ENCODE data around the gene DOCK1. TPM values are rescaled to one million over a fixed set of nuclear protein-coding genes. Genes with fewer than 3 reads are reported as not detected.

The DOCK1 gene
- total RNA-seq, 2 donors from 2014 or later, result 41.2 to 56.0 TPM

- TF ChIP-seq POLR2AphosphoS5 (IDR thresholded peaks at IDR 0.05) (no peak), POLR2A (IDR thresholded peaks at IDR 0.05) (no peak)
- TF ChIP-seq, protein P1, sequence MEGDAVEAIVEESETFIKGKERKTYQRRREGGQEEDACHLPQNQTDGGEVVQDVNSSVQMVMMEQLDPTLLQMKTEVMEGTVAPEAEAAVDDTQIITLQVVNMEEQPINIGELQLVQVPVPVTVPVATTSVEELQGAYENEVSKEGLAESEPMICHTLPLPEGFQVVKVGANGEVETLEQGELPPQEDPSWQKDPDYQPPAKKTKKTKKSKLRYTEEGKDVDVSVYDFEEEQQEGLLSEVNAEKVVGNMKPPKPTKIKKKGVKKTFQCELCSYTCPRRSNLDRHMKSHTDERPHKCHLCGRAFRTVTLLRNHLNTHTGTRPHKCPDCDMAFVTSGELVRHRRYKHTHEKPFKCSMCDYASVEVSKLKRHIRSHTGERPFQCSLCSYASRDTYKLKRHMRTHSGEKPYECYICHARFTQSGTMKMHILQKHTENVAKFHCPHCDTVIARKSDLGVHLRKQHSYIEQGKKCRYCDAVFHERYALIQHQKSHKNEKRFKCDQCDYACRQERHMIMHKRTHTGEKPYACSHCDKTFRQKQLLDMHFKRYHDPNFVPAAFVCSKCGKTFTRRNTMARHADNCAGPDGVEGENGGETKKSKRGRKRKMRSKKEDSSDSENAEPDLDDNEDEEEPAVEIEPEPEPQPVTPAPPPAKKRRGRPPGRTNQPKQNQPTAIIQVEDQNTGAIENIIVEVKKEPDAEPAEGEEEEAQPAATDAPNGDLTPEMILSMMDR (IDR thresholded peaks at IDR 0.05), result no peak
These were observed 509.9 kb downstream of the DOCK1 start for GRCh38 chr10:127415116-127415515.

GRCh38 chr10:127415901-127416581, 510.8 kb downstream of the DOCK1 start:
- no peak for DNase-seq (ENCODE audit: low spot score)
- Histone ChIP-seq H3K4me1 (replicated peaks) (no peaks in the 10 kb centered on the region), H3K9me3 (no peaks in the 10 kb centered on the region), H3K27me3 (replicated peaks; ENCODE audit: insufficient read depth) (no peaks in the 10 kb centered on the region), H3K4me3 (no peak overlapping the region), H3K27ac (no peak overlapping the region), H3K36me3 (peaks cover 0 to 13% of the 10 kb centered on the region in 2 donors)
- intact Hi-C loops (cut with DNase I), result no loop called here
- 86% methylated on average over 12 of the region's 12 CpGs for WGBS
- TF ChIP-seq POLR2A (IDR thresholded peaks at IDR 0.05) (no peak), POLR2AphosphoS5 (IDR thresholded peaks at IDR 0.05) (no peak)
- TF ChIP-seq, protein P1 (IDR thresholded peaks at IDR 0.05), result no peak

More at GRCh38 chr10:127415116-127415515, 509.9 kb downstream of the DOCK1 start:
- 85% methylated on average over 9 of the region's 9 CpGs for WGBS
- H3K4me3 ChIP-seq, result no peak overlapping the region
- intact Hi-C loops (cut with DNase I), result no loop called here
- no peak overlapping the region for H3K27ac ChIP-seq
- H3K9me3 ChIP-seq, result no peaks in the 10 kb centered on the region
- H3K4me1 ChIP-seq (replicated peaks), result no peaks in the 10 kb centered on the region
- H3K27me3 ChIP-seq (replicated peaks; ENCODE audit: insufficient read depth), result no peaks in the 10 kb centered on the region
- no peak for DNase-seq (ENCODE audit: low spot score)
- H3K36me3 ChIP-seq, result peaks cover 0 to 10% of the 10 kb centered on the region in 2 donors

DNA sequence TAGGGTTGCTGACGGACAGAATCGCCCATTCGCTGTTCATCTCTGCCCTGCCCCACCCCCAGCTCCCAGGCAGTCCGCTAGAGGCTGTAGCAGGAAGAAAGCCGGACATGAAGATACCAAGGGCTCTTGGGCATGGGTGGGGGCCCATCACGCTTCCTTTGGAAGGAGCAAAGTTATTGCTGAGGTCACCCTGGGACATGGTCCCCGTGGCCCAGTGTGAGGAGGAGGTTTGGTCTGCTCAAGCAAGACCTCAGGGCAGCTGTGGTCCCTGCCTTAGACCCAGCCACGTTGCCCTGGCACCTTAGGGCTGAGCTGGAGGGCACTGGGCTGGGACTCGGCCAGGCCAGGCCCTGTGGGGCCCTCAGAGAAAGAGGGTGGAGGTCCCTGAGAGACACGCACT, 511.8 kb downstream of the DOCK1 start:
- DNase-seq (ENCODE audit: low spot score), result no peak
- H3K27ac ChIP-seq, result no peak overlapping the region
- no peak overlapping the region for H3K4me3 ChIP-seq
- H3K36me3 ChIP-seq, result peaks cover 0 to 13% of the 10 kb centered on the region in 2 donors
- no peaks in the 10 kb centered on the region for H3K4me1 ChIP-seq (replicated peaks)
- no peaks in the 10 kb centered on the region for H3K9me3 ChIP-seq
- 75% methylated on average over 10 of the region's 10 CpGs for WGBS
- intact Hi-C loops (cut with DNase I), result no loop called here
- no peaks in the 10 kb centered on the region for H3K27me3 ChIP-seq (replicated peaks; ENCODE audit: insufficient read depth)
- TF ChIP-seq, protein P1 (IDR thresholded peaks at IDR 0.05), result no peak
- no peak for TF ChIP-seq POLR2AphosphoS5 (IDR thresholded peaks at IDR 0.05)
- TF ChIP-seq POLR2A (IDR thresholded peaks at IDR 0.05), result no peak

- DNase-seq (ENCODE audit: low spot score), result no peak
- no peak overlapping the region for H3K27ac ChIP-seq
These were observed 512.6 kb downstream of the DOCK1 start for GRCh38 chr10:127417686-127418401.

More at GRCh38 chr10:127417686-127418401, 512.6 kb downstream of the DOCK1 start:
- no peak overlapping the region for H3K4me3 ChIP-seq
- intact Hi-C loops (cut with DNase I), result no loop called here
- H3K9me3 ChIP-seq, result no peaks in the 10 kb centered on the region
- peaks cover 0 to 13% of the 10 kb centered on the region in 2 donors for H3K36me3 ChIP-seq
- no peak for TF ChIP-seq POLR2AphosphoS5 (IDR thresholded peaks at IDR 0.05)
- TF ChIP-seq, protein P1 (IDR thresholded peaks at IDR 0.05), result no peak
- no peak for TF ChIP-seq POLR2A (IDR thresholded peaks at IDR 0.05)
- no peaks in the 10 kb centered on the region for H3K4me1 ChIP-seq (replicated peaks)
- no peaks in the 10 kb centered on the region for H3K27me3 ChIP-seq (replicated peaks; ENCODE audit: insufficient read depth)
- 87% methylated on average over 12 of the region's 12 CpGs for WGBS
